Mesendoderm (in vitro differentiated cells): ENCODE data around the gene OR8B3.
"Not testable (repeated sequence)": the region's sequence is repeated elsewhere in the genome, so short reads cannot be mapped to it uniquely, and the experiment has no call there.

Experiments used
- DNase-seq: peaks from one replicate; pipeline ENCODE4 v3.0.0; 2013
- H2AK5ac ChIP-seq: 2 replicates; pipeline ENCODE4 v1.6.1; 2013; ENCODE audit warnings: low read length, inconsistent platforms
- H2BK120ac ChIP-seq: 2 replicates; pipeline ENCODE4 v1.6.1; 2013; ENCODE audit warnings: low read depth, mild to moderate bottlenecking, low read length, moderate library complexity, mixed read lengths
- H2BK15ac ChIP-seq: replicated peaks from 2 replicates; pipeline ENCODE4 v1.6.1; 2013; ENCODE audit warnings: low read depth, mild to moderate bottlenecking, moderate library complexity
- H2BK5ac ChIP-seq: 2 replicates; pipeline ENCODE4 v1.6.1; 2013; ENCODE audit warnings: low read length, inconsistent platforms
- H3K18ac ChIP-seq: 2 replicates; pipeline ENCODE4 v1.6.1; 2013; ENCODE audit warnings: mild to moderate bottlenecking, low read length, mixed read lengths
- H3K23ac ChIP-seq: one replicate; pipeline ENCODE4 v1.6.1; 2013; ENCODE audit warnings: low read length
- H3K27ac ChIP-seq: 2 replicates; pipeline ENCODE4 v1.5.1; 2013; ENCODE audit warnings: low read depth, mild to moderate bottlenecking, inconsistent platforms, low read length, moderate library complexity
- H3K27me3 ChIP-seq: 2 replicates; pipeline ENCODE4 v1.6.1; 2013; ENCODE audit warnings: low read length, control low read depth, mild to moderate bottlenecking, inconsistent platforms; ENCODE audit not compliant: insufficient read depth, poor library complexity
- H3K36me3 ChIP-seq: 2 replicates; pipeline ENCODE4 v1.6.1; 2013; ENCODE audit warnings: low read length, inconsistent platforms; ENCODE audit not compliant: control insufficient read depth, insufficient read depth
- H3K4ac ChIP-seq: one replicate; pipeline ENCODE4 v1.6.1; 2013; ENCODE audit warnings: low read depth, mild to moderate bottlenecking, low read length, moderate library complexity
- H3K4me1 ChIP-seq: 2 replicates; pipeline ENCODE4 v1.6.1; 2013; ENCODE audit warnings: low read depth, low read length, inconsistent platforms; ENCODE audit not compliant: control insufficient read depth
- H3K4me2 ChIP-seq: 2 replicates; pipeline ENCODE4 v1.6.1; 2013; ENCODE audit warnings: low read length
- H3K4me3 ChIP-seq: 2 replicates; pipeline ENCODE4 v1.5.1; 2013; ENCODE audit warnings: mild to moderate bottlenecking, low read length
- H3K56ac ChIP-seq: one replicate; pipeline ENCODE4 v1.6.1; 2013; ENCODE audit warnings: low read length
- H3K79me1 ChIP-seq: 2 replicates; pipeline ENCODE4 v1.6.1; 2013; ENCODE audit warnings: low read length, inconsistent platforms
- H3K79me2 ChIP-seq: 2 replicates; pipeline ENCODE4 v1.6.1; 2013; ENCODE audit warnings: mild to moderate bottlenecking, low read length; ENCODE audit not compliant: control insufficient read depth, insufficient read depth
- H3K9ac ChIP-seq: 2 replicates; pipeline ENCODE4 v1.6.1; 2013; ENCODE audit warnings: low read length, inconsistent platforms
- H4K5ac ChIP-seq: one replicate; pipeline ENCODE4 v1.6.1; 2013; ENCODE audit warnings: low read length
- H4K8ac ChIP-seq: one replicate; pipeline ENCODE4 v1.6.1; 2013; ENCODE audit warnings: low read depth, mild to moderate bottlenecking, control low read depth, low read length, moderate library complexity
- WGBS: extraction: QIAGEN DNeasy Blood & Tissue Kit; methylation state at CpG from one replicate; pipeline ENCODE4 v1.1.7; 2013; ENCODE audit warnings: low lambda C conversion rate, missing lambda C conversion rate; ENCODE audit not compliant: insufficient coverage; ENCODE audit errors: extremely low coverage; 5-methylcytosine and 5-hydroxymethylcytosine counted together

Gene OR8B3

GRCh38 chr11:124394408-124394807 is 4.4 kb downstream of the OR8B3 start:
- H3K23ac ChIP-seq = no peak overlapping the region
- no peak overlapping the region for H3K9ac ChIP-seq
- H3K56ac ChIP-seq = no peak overlapping the region
- no peak overlapping the region for H2BK15ac ChIP-seq
- H2BK5ac ChIP-seq = no peak overlapping the region
- no peaks in the 10 kb centered on the region for H3K79me1 ChIP-seq
- no peaks in the 10 kb centered on the region for H3K36me3 ChIP-seq
- no peaks in the 10 kb centered on the region for H3K27me3 ChIP-seq
- no peak overlapping the region for H3K4me3 ChIP-seq
- no peak overlapping the region for H3K27ac ChIP-seq
- H3K4me2 ChIP-seq = no peak overlapping the region
- no peak overlapping the region for H2BK120ac ChIP-seq
- no peak overlapping the region for H4K8ac ChIP-seq
- no peak overlapping the region for H3K4ac ChIP-seq
- peak; percentile 25 for DNase-seq
- no peaks in the 10 kb centered on the region for H3K4me1 ChIP-seq
- H3K18ac ChIP-seq = no peak overlapping the region
- no peaks in the 10 kb centered on the region for H3K79me2 ChIP-seq
- no peak overlapping the region for H2AK5ac ChIP-seq
- no peak overlapping the region for H4K5ac ChIP-seq
- no CpG with 5 or more reads among the region's 3 CpGs for WGBS

- DNase-seq = no peak
- Histone ChIP-seq H3K79me1 (no peaks in the 10 kb centered on the region), H3K4me3 (no peak within 1 kb of the TSS), H3K18ac (no peak within 1 kb of the TSS), H4K5ac (no peak within 1 kb of the TSS), H3K23ac (no peak within 1 kb of the TSS), H3K9ac (no peak within 1 kb of the TSS), H3K27ac (no peak within 1 kb of the TSS), H3K27me3 (no peaks in the 10 kb centered on the region), H3K36me3 (no peaks in the 10 kb centered on the region), H2AK5ac (no peak within 1 kb of the TSS), H2BK5ac (no peak within 1 kb of the TSS), H3K4ac (no peak within 1 kb of the TSS), H2BK120ac (no peak within 1 kb of the TSS), H3K4me2 (no peak within 1 kb of the TSS), H3K79me2 (no peaks in the 10 kb centered on the region), H2BK15ac (no peak within 1 kb of the TSS), H3K56ac (no peak within 1 kb of the TSS), H4K8ac (no peak within 1 kb of the TSS), H3K4me1 (no peaks in the 10 kb centered on the region)
- WGBS = no CpG with 5 or more reads among the region's 2 CpGs
These were observed 14.4 kb downstream of the OR8B3 start, which contains the start of gene OR8B2 for GRCh38 chr11:124384399-124384798. Gene OR8B2, minus strand, starts transcription at chr11:124384499. Its CDS starts 1,156 bp downstream, at chr11:124383343.

- not testable (repeated sequence) for DNase-seq, H3K4ac ChIP-seq, H3K27ac ChIP-seq, H2BK15ac ChIP-seq, H2BK120ac ChIP-seq, H3K56ac ChIP-seq, H3K79me1 ChIP-seq, H3K4me2 ChIP-seq, H3K36me3 ChIP-seq, H3K79me2 ChIP-seq, H3K4me1 ChIP-seq, H3K18ac ChIP-seq, H3K9ac ChIP-seq, H3K23ac ChIP-seq, H2BK5ac ChIP-seq, H4K8ac ChIP-seq, H3K27me3 ChIP-seq, H2AK5ac ChIP-seq, H3K4me3 ChIP-seq, H4K5ac ChIP-seq
- WGBS = no CpG with 5 or more reads among the region's 6 CpGs
These were observed 16.0 kb downstream of the OR8B3 start for GRCh38 chr11:124382857-124383256.

- no peaks in the 10 kb centered on the region for H3K4me1 ChIP-seq
- H2BK5ac ChIP-seq = no peak overlapping the region
- no peak overlapping the region for H3K18ac ChIP-seq
- no peaks in the 10 kb centered on the region for H3K79me2 ChIP-seq
- no peaks in the 10 kb centered on the region for H3K79me1 ChIP-seq
- no peak overlapping the region for H3K56ac ChIP-seq
- H3K4me2 ChIP-seq = no peak overlapping the region
- H4K5ac ChIP-seq = no peak overlapping the region
- H3K9ac ChIP-seq = no peak overlapping the region
- H3K23ac ChIP-seq = no peak overlapping the region
- no peak overlapping the region for H3K4ac ChIP-seq
- H2AK5ac ChIP-seq = no peak overlapping the region
- no peak overlapping the region for H2BK15ac ChIP-seq
- peak; percentile 5 for DNase-seq
- no peak overlapping the region for H3K4me3 ChIP-seq
- no peak overlapping the region for H4K8ac ChIP-seq
- no CpG with 5 or more reads among the region's 2 CpGs for WGBS
- no peak overlapping the region for H2BK120ac ChIP-seq
- H3K36me3 ChIP-seq = no peaks in the 10 kb centered on the region
- no peaks in the 10 kb centered on the region for H3K27me3 ChIP-seq
- H3K27ac ChIP-seq = no peak overlapping the region
These were observed 18.2 kb downstream of the OR8B3 start for GRCh38 chr11:124380585-124380984.

- H3K27me3 ChIP-seq = no peaks in the 10 kb centered on the region
- H4K5ac ChIP-seq = no peak overlapping the region
- no peak overlapping the region for H3K4me3 ChIP-seq
- no peaks in the 10 kb centered on the region for H3K79me2 ChIP-seq
- no peak overlapping the region for H3K27ac ChIP-seq
- no peak overlapping the region for H2BK120ac ChIP-seq
- no peak overlapping the region for H3K9ac ChIP-seq
- no peaks in the 10 kb centered on the region for H3K36me3 ChIP-seq
- no peak overlapping the region for H2BK15ac ChIP-seq
- H3K23ac ChIP-seq = no peak overlapping the region
- no peak overlapping the region for H3K18ac ChIP-seq
- H2BK5ac ChIP-seq = no peak overlapping the region
- WGBS = no CpG with 5 or more reads among the region's 3 CpGs
- no peaks in the 10 kb centered on the region for H3K79me1 ChIP-seq
- H3K4me1 ChIP-seq = no peaks in the 10 kb centered on the region
- no peak overlapping the region for H4K8ac ChIP-seq
- no peak overlapping the region for H2AK5ac ChIP-seq
- no peak overlapping the region for H3K56ac ChIP-seq
- H3K4me2 ChIP-seq = no peak overlapping the region
- H3K4ac ChIP-seq = no peak overlapping the region
- no peak for DNase-seq
These were observed 22.5 kb downstream of the OR8B3 start for GRCh38 chr11:124376280-124376679.

GRCh38 chr11:124359566-124359965 is 39.3 kb downstream of the OR8B3 start:
- Histone ChIP-seq H3K9ac (no peak overlapping the region), H3K36me3 (no peaks in the 10 kb centered on the region), H3K56ac (no peak overlapping the region), H3K79me1 (no peaks in the 10 kb centered on the region), H3K4me3 (no peak overlapping the region), H4K8ac (no peak overlapping the region), H2AK5ac (no peak overlapping the region), H3K27ac (no peak overlapping the region), H2BK15ac (no peak overlapping the region), H4K5ac (no peak overlapping the region), H3K18ac (no peak overlapping the region), H3K79me2 (no peaks in the 10 kb centered on the region), H2BK120ac (no peak overlapping the region), H2BK5ac (no peak overlapping the region), H3K4me1 (no peaks in the 10 kb centered on the region), H3K27me3 (no peaks in the 10 kb centered on the region), H3K4me2 (no peak overlapping the region), H3K23ac (no peak overlapping the region), H3K4ac (no peak overlapping the region)
- no peak for DNase-seq
- WGBS = no CpG with 5 or more reads among the region's 2 CpGs
